Keratinocyte (primary cell): ENCODE data around the gene LPGAT1.

ENCODE experiments used
- CTCF ChIP-seq, 3 experiments: IDR thresholded peaks in 1 of 3; conservative IDR thresholded peaks in 1 of 3; optimal IDR thresholded peaks in 1 of 3; 2 replicates in 2 of 3; 3 replicates in 1 of 3; pipeline versions ENCODE3 to v1.5.1; 2011; ENCODE audit warnings: low read length in 3 of 3, mild to moderate bottlenecking in 3 of 3, moderate library complexity in 2 of 3, control low read depth in 1 of 3, inconsistent platforms in 1 of 3; ENCODE audit not compliant: insufficient read depth in 2 of 3; ENCODE audit errors: extremely low read depth in 1 of 3
- EZH2 ChIP-seq: IDR thresholded peaks from one replicate; pipeline ENCODE4 v1.6.1; 2012; ENCODE audit warnings: inconsistent platforms, mild to moderate bottlenecking, low read length, moderate library complexity

GRCh38 chr1:211726467-211726995 is 104.0 kb downstream of the LPGAT1 start:
- TF ChIP-seq EZH2: no peak
- no peak for TF ChIP-seq CTCF (optimal IDR thresholded peaks at IDR 0.05 in 1 of 3, IDR thresholded peaks at IDR 0.05 in 1 of 3, conservative IDR thresholded peaks at IDR 0.05 in 1 of 3; ENCODE audit: extremely low read depth in 1 of 3, insufficient read depth in 2 of 3, low read length in 3 of 3)
